H1 (cell line): ENCODE data around the gene CDH20. TPM values are rescaled to one million over a fixed set of nuclear protein-coding genes. Genes with fewer than 3 reads are reported as not detected.

Experiments used
- GABPA ChIP-seq: IDR thresholded peaks from 2 replicates; pipeline ENCODE4 v1.6.1; 2011; ENCODE audit warnings: mild to moderate bottlenecking, low read length, moderate library complexity, borderline replicate concordance; ENCODE audit not compliant: insufficient read depth
- PHF8 ChIP-seq: fragments of 200-600 bp; sonication (generic); conservative IDR thresholded peaks from 2 replicates; pipeline ENCODE4 v1.7.1; 2012; ENCODE audit warnings: low read depth, mild to moderate bottlenecking, inconsistent platforms, low read length, moderate library complexity
- RBBP5 ChIP-seq: IDR thresholded peaks from 2 replicates; pipeline ENCODE4 v1.7.1; 2012; ENCODE audit warnings: low read depth, mild to moderate bottlenecking, inconsistent platforms, low read length, moderate library complexity, borderline replicate concordance
- TAF7 ChIP-seq: optimal IDR thresholded peaks from 2 replicates; pipeline ENCODE3; 2011; ENCODE audit warnings: low read depth, mild to moderate bottlenecking, inconsistent platforms, low read length, moderate library complexity, borderline replicate concordance
- polyA plus RNA-seq, 7 experiments: library from polyadenylated mRNA; depleted of rRNA in 3 of 7; stranded (reverse) in 5 of 7; unstranded in 2 of 7; fragments of >200 nt in 5 of 7; fragments of 200-250 nt in 2 of 7; gene quantifications; 1 replicate in 5 of 7; 2 replicates in 1 of 7; 4 replicates in 1 of 7; pipeline versions ENCODE4 v1.2.1 to v1.2.3, GENCODE V29; 2011 to 2013; ENCODE audit warnings: missing spikeins in 2 of 7, mixed read lengths in 2 of 7
- total RNA-seq: library from RNA; stranded (reverse); fragmentation: NEBNext Ultra II Directional; extraction: Animal tissue kit (Norgen Biotek cat#: 25700); gene quantifications from 2 replicates; pipeline ENCODE4 v1.2.1, GENCODE V29; 2021

Gene CDH20
- total and polyA plus RNA-seq, 2 of the 8 experiments (the other 6 are each of a cell fraction or from before 2014, with no cell fraction given), result 0.07 to 0.12 TPM

- TF ChIP-seq TAF7, result no peak
- TF ChIP-seq PHF8, result no peak
- no peak for TF ChIP-seq GABPA
- TF ChIP-seq RBBP5, result no peak
Observed at GRCh38 chr18:61420218-61420885, 87.1 kb downstream of the CDH20 start (continued).
